Stimulated activated CD4-positive, alpha-beta T cell treated with anti-CD3 and anti-CD28 coated beads, Interleukin-4, amount 100 ng/mL, for 48 hours (primary cell): ENCODE results near the gene ERGIC3.

Experiments used
- DNase-seq, 2 donors: peaks; one replicate each; pipeline ENCODE4 v3.0.0-alpha.2; 2020; ENCODE audit warnings: low read depth in 2 of 2

Gene ERGIC3

DNA sequence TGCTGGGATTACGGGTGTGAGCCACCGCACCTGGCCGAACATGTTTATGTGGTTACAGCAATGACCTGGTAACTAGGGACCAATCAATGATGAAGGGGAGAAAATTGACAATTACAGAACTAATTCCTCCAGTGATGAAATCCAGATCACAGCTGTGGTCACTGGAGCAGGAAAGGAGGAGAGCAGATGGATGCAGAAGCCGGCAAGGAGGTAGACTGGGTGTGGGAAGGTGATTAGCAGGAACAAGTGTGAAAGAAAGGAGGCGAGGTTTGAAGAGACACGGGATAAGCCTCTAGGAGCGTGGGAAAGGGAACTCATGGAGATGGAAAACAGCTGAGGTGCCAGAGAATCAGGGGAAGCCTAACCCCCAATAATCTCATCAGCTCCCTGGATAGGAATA, 56.6 kb downstream of the ERGIC3 start:
- no peak for DNase-seq

DNA sequence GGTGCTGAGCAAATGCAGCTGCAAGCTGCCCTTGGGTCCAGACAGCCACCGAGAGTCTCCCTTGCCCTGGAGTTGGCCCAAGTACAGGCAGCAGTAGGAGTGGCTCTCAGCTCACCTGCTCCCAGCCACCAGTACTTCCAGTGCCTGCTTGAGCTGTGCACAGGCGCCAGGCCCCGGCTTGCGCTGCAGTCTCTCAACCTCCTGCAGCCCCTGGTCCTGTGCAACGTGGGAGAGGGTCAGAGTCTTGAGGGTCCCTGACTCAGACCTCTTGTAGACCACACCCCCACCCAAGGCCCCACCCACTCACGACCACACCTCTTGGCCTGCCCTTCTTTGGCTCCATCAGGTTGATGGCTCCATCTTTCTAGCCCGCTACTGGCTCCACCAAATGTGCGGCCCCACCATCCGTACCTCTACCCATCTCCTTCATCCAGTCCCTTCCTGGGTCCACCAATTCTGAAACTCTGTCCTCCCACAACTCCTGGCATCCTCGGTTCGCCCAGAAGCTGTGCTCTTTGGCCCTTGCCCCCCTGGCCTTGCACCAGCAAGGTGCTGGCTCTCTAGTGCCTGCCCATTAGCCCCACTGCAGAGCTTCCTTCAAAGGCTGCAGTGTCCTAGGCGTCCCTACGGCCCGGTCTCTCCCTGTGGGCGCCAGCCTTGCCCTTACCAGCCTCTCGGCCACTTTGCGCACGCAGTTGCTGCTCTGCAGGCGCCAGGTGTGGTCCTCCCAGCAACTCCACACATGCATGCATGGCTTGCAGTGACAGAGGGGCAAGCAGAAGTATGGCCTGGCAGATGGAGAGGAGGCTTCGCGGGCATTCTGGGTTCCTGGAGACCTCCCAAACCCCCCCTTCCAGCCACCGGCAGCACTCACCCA, 57.3 kb downstream of the ERGIC3 start:
- no peak for DNase-seq

DNA sequence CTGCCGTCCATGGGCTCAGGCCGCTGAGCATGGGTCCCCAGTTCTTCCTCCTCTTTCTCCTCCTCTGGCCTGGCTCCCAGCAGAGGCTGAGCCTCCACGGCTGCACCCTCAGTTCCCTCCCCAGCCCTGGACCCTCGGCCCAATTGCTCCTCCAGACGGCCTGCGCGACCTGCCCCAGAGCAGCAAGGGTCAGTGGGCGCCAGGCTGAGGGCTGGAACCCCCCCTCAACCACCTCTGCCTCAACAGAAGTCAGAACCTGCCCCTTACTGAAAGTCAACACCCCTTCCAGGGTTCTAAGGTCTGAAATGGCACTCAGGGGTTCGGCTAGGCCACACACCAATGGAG, 57.9 kb downstream of the ERGIC3 start:
- no peak for DNase-seq

DNA sequence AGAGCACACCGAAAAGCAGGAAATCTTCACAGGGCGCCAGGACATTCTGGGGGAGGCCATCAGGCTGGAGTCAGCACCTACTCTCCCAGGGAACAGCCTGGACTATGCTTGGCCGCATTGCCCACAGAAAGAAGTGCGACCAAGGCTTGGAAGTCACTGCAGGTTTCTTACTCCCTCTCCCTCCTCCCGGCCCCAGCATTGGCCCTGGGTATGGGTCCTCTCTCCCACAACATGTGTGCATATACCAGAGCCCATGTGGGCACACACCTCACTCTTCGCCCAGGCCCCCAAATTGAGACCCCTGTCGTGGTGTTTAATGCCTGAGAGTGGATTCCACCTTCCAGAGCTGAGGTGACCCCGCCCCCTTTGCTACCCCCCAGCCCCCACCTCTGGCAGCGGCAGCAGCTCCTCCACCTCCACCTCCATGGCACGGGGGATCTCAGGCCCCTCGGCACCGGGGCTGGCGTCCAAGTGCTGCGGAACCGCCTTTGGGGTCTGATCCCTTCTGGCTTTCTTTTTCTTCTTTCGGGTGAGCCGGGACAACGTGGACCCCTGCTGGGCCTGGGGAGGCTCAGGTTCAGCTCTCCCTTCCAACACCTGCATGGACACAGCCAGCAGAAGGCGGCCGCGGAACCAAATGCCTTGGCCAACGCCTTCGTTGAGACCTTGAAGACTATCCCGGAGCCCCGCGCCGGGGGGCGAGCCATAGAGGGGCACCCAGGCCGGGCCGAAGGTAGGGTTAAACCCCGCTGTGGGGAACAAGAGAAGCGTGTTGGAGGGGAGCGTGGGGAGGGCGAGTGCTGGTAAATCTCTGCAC, 58.5 kb downstream of the ERGIC3 start:
- no peak for DNase-seq

DNA sequence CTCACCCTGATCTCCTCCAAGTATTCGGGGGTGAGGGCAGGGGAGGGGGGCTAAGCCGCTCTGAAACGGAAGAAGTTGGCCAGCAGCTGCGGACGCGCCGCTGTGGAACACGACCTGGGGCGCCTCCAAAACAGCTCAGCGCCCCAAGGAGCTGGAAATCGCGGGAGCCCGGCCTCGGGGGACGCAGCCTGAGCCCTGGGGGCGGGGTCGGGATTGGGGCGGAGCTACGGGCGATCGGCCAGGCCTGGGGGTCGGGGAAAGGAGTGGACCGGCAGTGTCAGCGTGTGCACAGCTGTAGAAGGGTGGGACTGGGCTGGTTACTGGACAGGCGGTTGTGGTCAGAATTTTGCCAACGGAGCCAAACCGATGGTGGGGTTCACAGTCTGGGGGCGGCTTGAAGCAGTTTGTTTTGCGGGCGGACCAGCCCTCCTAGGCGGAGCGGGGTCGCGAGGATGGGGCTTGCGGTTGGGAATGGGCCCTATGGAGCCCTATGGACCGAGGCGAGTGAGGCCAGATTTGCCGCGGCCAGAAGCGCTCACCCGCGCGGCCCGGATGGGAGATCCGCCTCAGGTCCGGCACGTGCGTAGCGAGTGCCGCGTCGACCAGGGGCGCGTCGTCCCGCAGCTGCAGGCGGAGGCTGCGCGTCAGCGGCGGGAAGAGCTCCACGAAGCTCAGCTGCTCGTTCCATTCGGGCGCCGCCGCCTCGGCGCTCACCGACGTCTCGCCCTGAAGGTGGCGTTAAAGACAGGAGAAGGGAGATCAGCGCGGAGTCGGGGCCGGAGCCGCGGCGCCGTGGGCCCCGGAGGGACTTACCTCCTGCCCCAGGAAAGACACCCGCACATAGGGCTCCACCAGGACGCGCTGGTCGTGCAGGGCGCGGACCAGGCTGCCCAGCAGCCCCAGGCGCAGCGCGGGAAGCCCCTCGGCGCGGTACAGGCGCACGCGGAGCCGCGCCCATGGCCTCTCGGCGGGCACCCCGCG, 59.4 kb downstream of the ERGIC3 start:
- DNase-seq: peak; percentile 61 to 70

DNA sequence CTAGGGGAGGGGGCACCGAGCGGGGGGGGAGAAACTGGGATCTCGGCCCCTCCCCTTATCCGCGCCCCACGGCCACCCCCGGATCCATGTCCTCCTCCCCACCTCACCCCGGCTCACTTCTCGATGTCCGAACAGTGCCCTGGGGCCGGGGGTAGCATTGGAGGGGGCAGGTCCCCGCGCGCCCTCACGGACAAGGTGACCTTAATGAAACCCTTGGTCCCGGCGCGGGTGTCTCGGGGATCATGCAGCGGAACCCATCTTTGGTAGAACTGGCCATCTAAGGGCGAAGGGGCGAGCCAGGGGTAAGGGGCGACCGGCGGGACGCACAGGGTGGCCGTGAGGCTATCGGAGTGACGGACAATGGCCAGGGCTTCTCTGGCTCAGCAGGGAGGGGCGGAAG, 60.1 kb downstream of the ERGIC3 start:
- DNase-seq: no peak

DNA sequence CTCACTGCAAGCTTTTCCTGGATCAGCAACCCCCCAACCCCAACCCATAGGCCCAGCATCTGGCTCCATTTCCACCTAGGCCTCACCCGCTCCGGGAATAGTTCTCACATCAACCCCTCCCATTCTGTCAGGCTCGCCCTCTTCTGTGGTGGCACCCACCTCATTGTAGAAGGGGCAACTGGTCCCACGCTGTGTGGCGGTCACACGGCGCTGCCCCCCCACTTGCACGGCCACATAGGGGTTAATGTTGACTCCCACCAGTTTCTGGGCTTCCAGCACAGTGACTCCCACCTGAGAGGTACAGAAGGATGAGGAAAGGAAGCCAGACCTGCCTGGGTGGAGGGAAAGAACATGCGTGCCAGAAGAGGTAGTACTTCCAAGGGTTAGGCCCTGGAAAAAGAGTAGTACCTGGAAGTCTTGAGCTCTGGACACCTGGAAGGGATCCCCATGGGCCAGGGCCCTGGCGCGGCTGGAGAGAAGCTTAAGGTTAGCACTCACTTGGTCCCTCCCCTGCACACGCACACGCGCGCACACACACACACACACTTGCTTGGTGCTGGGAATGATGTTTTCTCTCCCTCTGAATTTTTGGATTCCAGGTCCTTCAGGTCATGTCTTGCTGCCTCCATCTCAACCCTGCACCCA, 61.1 kb downstream of the ERGIC3 start:
- no peak for DNase-seq

DNA sequence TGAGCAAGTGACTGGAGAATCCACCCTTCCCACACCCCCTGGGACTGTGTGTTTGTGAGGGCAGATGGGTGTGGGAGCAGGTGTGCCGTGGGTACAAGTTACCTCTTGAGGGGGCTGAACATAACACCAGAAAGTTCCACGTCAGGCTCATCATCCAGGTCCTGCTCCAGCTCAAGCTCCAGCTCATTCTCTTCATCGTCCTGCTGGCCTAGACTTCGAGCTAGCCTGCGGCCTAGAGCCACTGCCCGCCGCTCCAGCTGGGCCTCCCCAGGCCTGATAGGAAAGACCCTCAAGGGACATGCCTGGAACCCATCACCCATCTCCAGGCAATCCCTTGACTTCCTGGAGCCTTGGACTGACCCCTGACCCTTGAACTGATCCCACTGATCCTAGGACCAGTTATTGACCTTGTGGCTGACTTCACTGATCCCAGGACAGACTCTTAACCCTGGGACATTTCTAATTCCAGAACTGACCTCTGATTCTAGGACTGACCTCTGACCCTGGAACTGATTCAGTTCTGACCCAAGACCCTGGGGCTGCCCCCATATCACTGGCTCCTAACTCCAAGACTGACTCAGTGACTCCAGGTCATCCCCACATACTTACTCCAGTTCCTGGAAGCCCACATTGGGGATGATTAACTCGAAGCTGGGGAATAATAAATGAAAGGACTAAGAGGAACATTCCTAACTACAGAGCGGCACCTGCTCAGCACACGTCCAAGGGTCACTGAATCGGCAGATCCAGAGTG, 62.0 kb downstream of the ERGIC3 start:
- DNase-seq: no peak

DNA sequence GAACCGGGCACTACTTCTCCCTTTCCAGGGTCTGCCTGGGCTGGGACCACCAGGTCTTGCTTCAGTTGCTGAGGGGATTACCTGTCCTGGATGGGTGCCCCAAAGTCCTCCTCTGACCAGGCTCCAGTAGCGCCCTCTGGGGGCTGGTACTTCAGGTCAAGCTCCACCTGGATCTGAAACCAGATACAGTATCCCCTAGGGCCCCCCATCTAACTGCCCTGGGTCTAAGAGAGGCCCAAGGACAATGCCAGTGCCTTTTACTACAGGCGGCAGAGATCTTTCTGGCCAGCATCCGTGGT, 62.5 kb downstream of the ERGIC3 start:
- no peak for DNase-seq

DNA sequence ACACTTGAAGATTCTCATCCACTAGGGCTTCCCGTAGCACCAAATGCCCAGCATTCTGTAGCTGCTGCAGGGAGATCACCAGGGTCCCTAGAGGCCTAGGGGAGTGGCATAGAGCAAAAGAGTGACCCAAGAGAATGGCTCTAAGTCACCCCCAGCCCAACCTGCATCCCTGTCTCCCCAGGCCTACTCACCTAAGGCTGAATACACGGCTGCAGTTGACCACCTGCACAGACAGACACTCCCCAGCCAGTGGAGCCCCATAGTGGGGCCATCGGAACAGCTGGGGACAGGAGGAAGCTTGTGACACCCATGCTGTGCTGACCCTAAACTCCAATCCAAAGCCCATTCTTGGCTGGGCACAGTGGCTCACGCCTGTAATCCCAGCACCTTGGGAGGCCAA, 64.2 kb downstream of the ERGIC3 start:
- DNase-seq: no peak
